ENCODE measurements around the gene DDRGK1.

DNA sequence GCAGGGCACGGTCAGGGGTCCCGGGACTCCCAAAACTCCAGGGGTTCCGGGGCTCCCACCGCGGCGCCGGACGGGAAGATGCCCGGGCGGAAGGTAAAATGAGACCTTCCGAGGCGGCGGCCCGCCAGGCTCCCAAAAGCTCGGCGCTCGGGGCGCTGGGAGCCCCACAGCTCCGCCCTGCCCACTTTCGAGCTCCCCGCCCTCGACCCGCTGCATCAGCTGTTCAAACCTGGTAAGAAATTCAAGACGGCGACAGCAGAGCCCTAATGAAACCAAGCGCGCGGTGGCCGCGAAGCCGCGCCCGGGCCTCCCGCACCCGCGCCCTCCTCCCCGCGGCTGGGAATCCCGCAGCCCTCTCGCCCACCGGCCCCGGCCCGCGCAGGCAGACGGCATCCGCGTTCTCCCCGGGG lies 34.1 kb upstream of the DDRGK1 start:
- TF ChIP-seq, protein P1, sequence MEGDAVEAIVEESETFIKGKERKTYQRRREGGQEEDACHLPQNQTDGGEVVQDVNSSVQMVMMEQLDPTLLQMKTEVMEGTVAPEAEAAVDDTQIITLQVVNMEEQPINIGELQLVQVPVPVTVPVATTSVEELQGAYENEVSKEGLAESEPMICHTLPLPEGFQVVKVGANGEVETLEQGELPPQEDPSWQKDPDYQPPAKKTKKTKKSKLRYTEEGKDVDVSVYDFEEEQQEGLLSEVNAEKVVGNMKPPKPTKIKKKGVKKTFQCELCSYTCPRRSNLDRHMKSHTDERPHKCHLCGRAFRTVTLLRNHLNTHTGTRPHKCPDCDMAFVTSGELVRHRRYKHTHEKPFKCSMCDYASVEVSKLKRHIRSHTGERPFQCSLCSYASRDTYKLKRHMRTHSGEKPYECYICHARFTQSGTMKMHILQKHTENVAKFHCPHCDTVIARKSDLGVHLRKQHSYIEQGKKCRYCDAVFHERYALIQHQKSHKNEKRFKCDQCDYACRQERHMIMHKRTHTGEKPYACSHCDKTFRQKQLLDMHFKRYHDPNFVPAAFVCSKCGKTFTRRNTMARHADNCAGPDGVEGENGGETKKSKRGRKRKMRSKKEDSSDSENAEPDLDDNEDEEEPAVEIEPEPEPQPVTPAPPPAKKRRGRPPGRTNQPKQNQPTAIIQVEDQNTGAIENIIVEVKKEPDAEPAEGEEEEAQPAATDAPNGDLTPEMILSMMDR (conservative IDR thresholded peaks at IDR 0.05; ENCODE audit: low read length) = no peak
- no peak for TF ChIP-seq EZH2phosphoT487 (IDR thresholded peaks at IDR 0.05; ENCODE audit: borderline replicate concordance)

All from Loucy (cell line).